Mucosa of rectum (tissue), 2 donors: ENCODE results near the gene DMRTC2.
A peak's percentile ranks its signal among the peaks of the same experiment; 100 is the strongest.

Experiments
- H3K27ac ChIP-seq, 2 donors: one replicate each; pipeline ENCODE4 v1.7.0; 2013; ENCODE audit warnings: inconsistent platforms in 2 of 2, low read depth in 2 of 2, low read length in 2 of 2
- H3K27me3 ChIP-seq, 2 donors: one replicate each; pipeline ENCODE4 v1.7.0; 2013; ENCODE audit warnings: low read length in 2 of 2; ENCODE audit not compliant: control insufficient read depth in 2 of 2, insufficient read depth in 2 of 2
- H3K36me3 ChIP-seq, 2 donors: one replicate each; pipeline ENCODE4 v1.7.0; 2013; ENCODE audit warnings: low read length in 2 of 2; ENCODE audit not compliant: control insufficient read depth in 2 of 2, insufficient read depth in 2 of 2
- H3K4me1 ChIP-seq, 2 donors: one replicate each; pipeline ENCODE4 v1.7.0; 2013; ENCODE audit warnings: low read length in 2 of 2, mild to moderate bottlenecking in 1 of 2; ENCODE audit not compliant: control insufficient read depth in 2 of 2, insufficient read depth in 2 of 2
- H3K4me3 ChIP-seq, 2 donors: one replicate each; pipeline ENCODE4 v1.7.0; 2013; ENCODE audit warnings: low read length in 2 of 2
- H3K9ac ChIP-seq, 2 donors: one replicate each; pipeline ENCODE4 v1.7.0; 2013; ENCODE audit warnings: low read length in 2 of 2, low read depth in 1 of 2, mild to moderate bottlenecking in 1 of 2
- H3K9me3 ChIP-seq, 2 donors: one replicate each; pipeline ENCODE4 v1.7.0; 2013; ENCODE audit warnings: low read length in 2 of 2; ENCODE audit not compliant: control insufficient read depth in 2 of 2
- donor health status: healthy.
- donor health status: Normal muscosa, but diverticular disease.

Gene DMRTC2

GRCh38 chr19:41810301-41810700 lies 34.5 kb upstream of the DMRTC2 start:
- H3K27me3 ChIP-seq, result no peaks in the 10 kb centered on the region
- no peak overlapping the region for H3K9ac ChIP-seq
- H3K27ac ChIP-seq, result peak overlapping the region in 1 of 2 donors; percentile 43
- no peaks in the 10 kb centered on the region for H3K36me3 ChIP-seq
- H3K9me3 ChIP-seq, result no peaks in the 10 kb centered on the region
- no peak overlapping the region for H3K4me3 ChIP-seq
- no peaks in the 10 kb centered on the region for H3K4me1 ChIP-seq

GRCh38 chr19:41811036-41811435 lies 33.8 kb upstream of the DMRTC2 start:
- no peaks in the 10 kb centered on the region for H3K9me3 ChIP-seq
- no peak overlapping the region for H3K4me3 ChIP-seq
- no peaks in the 10 kb centered on the region for H3K36me3 ChIP-seq
- no peak overlapping the region for H3K9ac ChIP-seq
- no peaks in the 10 kb centered on the region for H3K27me3 ChIP-seq
- no peak overlapping the region for H3K27ac ChIP-seq
- H3K4me1 ChIP-seq, result no peaks in the 10 kb centered on the region

GRCh38 chr19:41811981-41812380 lies 32.9 kb upstream of the DMRTC2 start:
- no peaks in the 10 kb centered on the region for H3K27me3 ChIP-seq
- no peak overlapping the region for H3K4me3 ChIP-seq
- no peaks in the 10 kb centered on the region for H3K36me3 ChIP-seq
- H3K4me1 ChIP-seq, result no peaks in the 10 kb centered on the region
- H3K9ac ChIP-seq, result no peak overlapping the region
- no peaks in the 10 kb centered on the region for H3K9me3 ChIP-seq
- H3K27ac ChIP-seq, result no peak overlapping the region

- no peaks in the 10 kb centered on the region for H3K4me1 ChIP-seq
- no peak overlapping the region for H3K9ac ChIP-seq
- no peaks in the 10 kb centered on the region for H3K36me3 ChIP-seq
- H3K4me3 ChIP-seq, result no peak overlapping the region
- no peaks in the 10 kb centered on the region for H3K27me3 ChIP-seq
- no peaks in the 10 kb centered on the region for H3K9me3 ChIP-seq
- H3K27ac ChIP-seq, result no peak overlapping the region
Measured at GRCh38 chr19:41813911-41814310, 30.9 kb upstream of the DMRTC2 start.

- H3K27me3 ChIP-seq, result no peaks in the 10 kb centered on the region
- no peaks in the 10 kb centered on the region for H3K9me3 ChIP-seq
- H3K36me3 ChIP-seq, result no peaks in the 10 kb centered on the region
- H3K4me1 ChIP-seq, result no peaks in the 10 kb centered on the region
- no peak overlapping the region for H3K4me3 ChIP-seq
- no peak overlapping the region for H3K27ac ChIP-seq
- no peak overlapping the region for H3K9ac ChIP-seq
Measured at GRCh38 chr19:41815301-41815700, 29.5 kb upstream of the DMRTC2 start.

- Histone ChIP-seq H3K4me3 (no peak overlapping the region), H3K9me3 (no peaks in the 10 kb centered on the region), H3K27ac (no peak overlapping the region)
Measured at GRCh38 chr19:41816761-41817160, 28.1 kb upstream of the DMRTC2 start.

GRCh38 chr19:41821003-41821735 lies 23.7 kb upstream of the DMRTC2 start:
- no peak overlapping the region for H3K9ac ChIP-seq
- H3K36me3 ChIP-seq, result no peaks in the 10 kb centered on the region
- H3K4me3 ChIP-seq, result no peak overlapping the region
- H3K27me3 ChIP-seq, result peaks cover 0 to 5% of the 10 kb centered on the region in 2 donors
- H3K9me3 ChIP-seq, result no peaks in the 10 kb centered on the region
- no peak overlapping the region for H3K27ac ChIP-seq
- no peaks in the 10 kb centered on the region for H3K4me1 ChIP-seq

More at GRCh38 chr19:41816761-41817160, 28.1 kb upstream of the DMRTC2 start:
- H3K4me1 ChIP-seq, result no peaks in the 10 kb centered on the region
- H3K36me3 ChIP-seq, result no peaks in the 10 kb centered on the region
- peaks cover 0 to 3% of the 10 kb centered on the region in 2 donors for H3K27me3 ChIP-seq
- no peak overlapping the region for H3K9ac ChIP-seq

- no peaks in the 10 kb centered on the region for H3K36me3 ChIP-seq
Measured at GRCh38 chr19:41837981-41838708, 6.7 kb upstream of the DMRTC2 start.

GRCh38 chr19:41839211-41839610 lies 5.6 kb upstream of the DMRTC2 start:
- no peaks in the 10 kb centered on the region for H3K4me1 ChIP-seq
- H3K9ac ChIP-seq, result no peak overlapping the region
- H3K4me3 ChIP-seq, result no peak overlapping the region
- H3K27me3 ChIP-seq, result peaks cover 7 to 12% of the 10 kb centered on the region in 2 donors
- H3K36me3 ChIP-seq, result no peaks in the 10 kb centered on the region
- no peak overlapping the region for H3K27ac ChIP-seq
- no peaks in the 10 kb centered on the region for H3K9me3 ChIP-seq

More at GRCh38 chr19:41837981-41838708, 6.7 kb upstream of the DMRTC2 start:
- H3K4me1 ChIP-seq, result no peaks in the 10 kb centered on the region
- H3K9ac ChIP-seq, result no peak overlapping the region
- no peaks in the 10 kb centered on the region for H3K9me3 ChIP-seq
- peaks cover 7 to 12% of the 10 kb centered on the region in 2 donors for H3K27me3 ChIP-seq
- H3K4me3 ChIP-seq, result no peak overlapping the region
- H3K27ac ChIP-seq, result no peak overlapping the region

GRCh38 chr19:41843371-41843770 lies 1.5 kb upstream of the DMRTC2 start:
- H3K27ac ChIP-seq, result no peak overlapping the region
- no peaks in the 10 kb centered on the region for H3K9me3 ChIP-seq
- peaks cover 0 to 5% of the 10 kb centered on the region in 2 donors for H3K27me3 ChIP-seq
- H3K9ac ChIP-seq, result no peak overlapping the region
- H3K36me3 ChIP-seq, result no peaks in the 10 kb centered on the region
- no peaks in the 10 kb centered on the region for H3K4me1 ChIP-seq
- no peak overlapping the region for H3K4me3 ChIP-seq
